NCI-H1048 (cell line): ENCODE data around the gene SLC6A1.

Source experiments
- DNase-seq: peaks from one replicate; lab custom pipeline; 2025; lab: John Stamatoyannopoulos, UW

The SLC6A1 gene

GRCh38 chr3:10970306-10970960 is 22.1 kb upstream of the SLC6A1 start:
- no peak for DNase-seq

GRCh38 chr3:10972072-10972782 is 20.3 kb upstream of the SLC6A1 start:
- DNase-seq, result no peak

DNA sequence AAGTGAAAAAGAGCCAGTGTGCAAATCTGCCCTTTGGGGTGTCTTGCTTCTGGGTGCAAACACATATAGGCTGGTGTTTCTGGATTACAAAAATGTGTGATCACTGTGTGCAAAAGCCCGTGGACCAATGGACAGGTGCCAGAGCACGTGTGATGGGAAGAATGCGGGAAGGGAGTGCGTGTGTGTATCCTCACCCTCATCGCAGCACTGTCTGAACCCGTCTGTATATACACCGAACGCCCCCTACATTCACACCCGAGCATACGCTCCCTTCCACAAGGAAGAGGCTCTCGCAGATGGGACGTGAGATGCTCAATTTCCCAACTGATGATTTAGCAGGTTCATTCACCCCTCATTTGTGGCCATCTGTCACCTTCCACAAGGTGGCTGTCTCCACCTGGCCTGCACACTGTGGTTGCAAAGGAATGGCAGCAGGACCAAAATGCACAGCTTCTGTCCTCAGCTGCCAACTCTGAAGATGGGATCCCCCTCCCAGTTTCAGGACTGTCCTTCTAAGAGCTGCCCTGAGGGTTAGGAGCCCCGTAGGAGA is 19.4 kb upstream of the SLC6A1 start:
- no peak for DNase-seq

DNA sequence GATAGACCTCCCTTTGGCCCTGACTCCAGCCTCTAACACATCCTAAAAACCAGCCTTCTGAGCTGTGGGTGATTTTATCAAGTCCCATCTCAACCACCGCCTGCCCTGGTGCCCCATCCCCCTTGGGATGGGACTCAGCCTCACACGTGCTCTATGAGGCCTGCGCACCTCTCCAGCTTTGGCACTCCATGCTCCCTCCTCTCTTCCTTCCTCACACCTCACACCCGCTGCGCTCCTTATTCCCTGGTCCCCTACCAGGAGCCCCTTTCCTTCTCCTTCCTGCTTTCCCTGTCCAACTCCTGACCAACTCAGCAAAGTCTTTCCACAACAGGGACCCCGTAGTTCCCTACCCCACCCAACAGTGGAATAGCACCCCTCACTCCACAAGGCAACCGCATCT is 18.4 kb upstream of the SLC6A1 start:
- no peak for DNase-seq

- no peak for DNase-seq
Measured at GRCh38 chr3:10974746-10975375, 17.7 kb upstream of the SLC6A1 start.

DNA sequence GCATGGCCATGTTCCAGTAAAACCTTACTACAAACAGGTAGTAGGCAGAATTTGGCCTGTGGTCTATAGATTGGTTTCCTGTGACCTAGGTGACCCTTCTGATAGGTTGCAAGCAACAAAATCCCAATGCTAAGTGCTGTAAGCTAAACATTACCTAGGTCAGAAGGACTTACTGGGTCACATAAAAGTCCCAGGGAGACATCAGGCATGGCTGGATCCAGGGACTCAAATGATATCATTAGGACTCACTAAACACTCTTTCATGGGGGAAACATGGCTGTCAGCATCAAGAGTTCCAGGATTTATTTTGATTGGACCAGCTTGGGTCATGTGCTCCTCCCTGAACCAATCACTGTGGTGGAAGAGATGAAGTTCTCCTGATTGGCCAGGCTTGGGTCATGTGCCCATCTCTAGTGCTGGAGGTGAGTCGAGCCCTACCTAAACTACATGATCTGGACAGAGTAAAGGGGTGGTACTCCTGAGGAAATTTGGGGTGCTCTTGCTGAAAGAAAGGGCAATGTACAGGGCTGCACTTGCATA is 16.8 kb upstream of the SLC6A1 start:
- DNase-seq, result no peak

DNA sequence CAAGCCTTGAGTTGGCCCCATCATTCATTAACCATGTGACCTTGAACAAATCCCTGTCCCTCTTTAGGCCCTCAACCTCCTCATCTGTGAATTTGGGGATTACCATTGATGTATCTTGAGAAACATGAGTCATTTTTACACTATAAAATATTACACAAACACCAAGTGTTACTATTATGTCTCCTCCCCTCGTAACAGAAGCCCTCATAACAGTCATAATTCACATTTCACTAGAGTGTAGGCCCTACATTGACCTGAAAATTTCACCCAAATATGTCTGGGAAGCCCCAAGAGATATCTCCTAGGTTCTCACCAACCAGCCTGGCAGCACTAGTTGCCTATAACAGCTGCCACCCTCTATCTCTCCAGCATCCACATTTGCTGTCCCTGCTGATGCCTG is 15.8 kb upstream of the SLC6A1 start:
- no peak for DNase-seq

DNA sequence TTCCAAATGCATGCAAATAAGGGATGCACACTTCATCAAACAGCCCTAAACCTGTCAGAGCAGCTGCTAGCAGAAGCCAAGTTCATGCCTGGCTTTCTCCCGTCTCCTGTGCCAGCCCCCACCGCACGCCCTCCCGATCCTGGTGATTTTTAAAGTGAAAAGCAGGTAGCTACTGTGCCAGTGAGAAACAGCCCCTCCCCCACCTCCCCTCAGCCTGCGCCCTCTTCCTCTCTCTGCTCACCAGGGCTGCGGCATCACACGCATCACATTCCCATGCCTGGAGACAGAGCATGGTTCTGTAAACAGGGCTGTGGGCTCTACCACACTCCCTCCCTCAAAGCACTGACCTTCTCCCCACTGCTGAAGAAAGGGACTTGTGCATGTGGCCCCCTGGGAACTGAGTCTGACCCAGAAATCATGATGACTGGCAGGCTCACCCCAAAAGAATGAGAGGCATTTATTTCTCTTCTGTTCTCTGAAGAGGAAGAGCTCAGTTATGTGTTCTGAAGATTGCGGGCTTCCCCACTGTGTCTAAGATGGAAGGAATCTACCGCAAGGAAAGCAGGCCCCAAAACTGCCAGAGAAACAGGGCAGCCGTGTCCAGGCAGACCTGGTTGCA is 14.5 kb upstream of the SLC6A1 start:
- no peak for DNase-seq

GRCh38 chr3:10978956-10979355 is 13.6 kb upstream of the SLC6A1 start:
- DNase-seq, result no peak

GRCh38 chr3:10980312-10980711 is 12.2 kb upstream of the SLC6A1 start:
- DNase-seq, result no peak

DNA sequence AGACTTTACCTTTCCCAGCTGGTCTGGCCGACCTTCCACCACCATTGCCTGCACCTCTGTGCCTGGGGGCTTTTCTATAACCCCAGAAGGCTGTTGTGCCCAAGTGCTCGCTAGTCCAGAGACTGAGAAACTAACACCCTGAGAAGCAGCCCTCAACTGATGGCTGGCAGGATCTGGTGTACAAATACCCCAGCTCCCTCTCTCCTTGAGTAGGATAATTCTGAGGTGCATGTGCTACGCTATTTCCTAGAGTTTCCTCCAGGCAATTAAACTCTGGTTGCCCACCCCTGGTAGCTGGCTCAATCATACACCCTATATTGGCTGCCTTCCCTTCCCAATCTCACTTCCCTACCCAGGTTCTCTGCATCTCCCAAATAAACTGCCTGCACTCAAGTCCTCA is 11.5 kb upstream of the SLC6A1 start:
- DNase-seq, result no peak

DNA sequence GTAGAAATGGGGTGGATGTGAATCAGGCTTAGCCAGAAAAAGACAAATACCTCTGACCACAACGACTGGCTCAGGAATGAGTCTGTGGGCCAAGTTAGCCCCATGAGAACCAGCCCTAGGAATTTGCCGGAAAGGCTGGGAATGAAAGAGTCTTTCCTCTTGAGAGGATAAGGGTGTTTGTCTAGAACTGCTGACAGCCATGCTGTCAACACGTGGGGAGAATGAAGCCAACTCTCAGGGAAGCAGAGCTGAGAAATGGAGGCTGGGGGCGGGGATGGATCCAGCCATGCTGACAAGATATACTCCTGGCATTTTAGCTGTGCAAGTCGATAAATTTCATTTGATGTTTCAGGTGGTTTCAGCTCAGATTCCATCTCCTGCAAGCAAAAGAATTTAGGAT is 10.6 kb upstream of the SLC6A1 start:
- no peak for DNase-seq

DNA sequence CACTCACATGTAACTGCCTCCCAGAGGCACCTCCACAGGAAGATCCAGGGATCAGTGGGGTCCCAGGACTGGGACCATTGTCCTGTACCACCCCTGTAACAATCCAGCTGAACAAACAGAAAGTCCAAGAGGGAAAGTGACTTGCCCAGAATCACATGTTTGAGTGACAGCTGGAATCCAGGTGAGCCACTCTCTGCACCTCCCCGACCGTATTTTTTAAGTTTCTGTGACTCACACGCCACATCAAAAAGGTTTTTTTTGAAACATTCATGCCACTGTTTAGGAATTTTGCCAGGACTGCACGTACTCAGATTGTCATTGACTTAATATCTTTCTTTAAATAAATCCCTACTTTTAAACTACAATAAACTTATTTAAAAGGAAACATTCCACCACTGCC is 9.8 kb upstream of the SLC6A1 start:
- DNase-seq, result no peak

DNA sequence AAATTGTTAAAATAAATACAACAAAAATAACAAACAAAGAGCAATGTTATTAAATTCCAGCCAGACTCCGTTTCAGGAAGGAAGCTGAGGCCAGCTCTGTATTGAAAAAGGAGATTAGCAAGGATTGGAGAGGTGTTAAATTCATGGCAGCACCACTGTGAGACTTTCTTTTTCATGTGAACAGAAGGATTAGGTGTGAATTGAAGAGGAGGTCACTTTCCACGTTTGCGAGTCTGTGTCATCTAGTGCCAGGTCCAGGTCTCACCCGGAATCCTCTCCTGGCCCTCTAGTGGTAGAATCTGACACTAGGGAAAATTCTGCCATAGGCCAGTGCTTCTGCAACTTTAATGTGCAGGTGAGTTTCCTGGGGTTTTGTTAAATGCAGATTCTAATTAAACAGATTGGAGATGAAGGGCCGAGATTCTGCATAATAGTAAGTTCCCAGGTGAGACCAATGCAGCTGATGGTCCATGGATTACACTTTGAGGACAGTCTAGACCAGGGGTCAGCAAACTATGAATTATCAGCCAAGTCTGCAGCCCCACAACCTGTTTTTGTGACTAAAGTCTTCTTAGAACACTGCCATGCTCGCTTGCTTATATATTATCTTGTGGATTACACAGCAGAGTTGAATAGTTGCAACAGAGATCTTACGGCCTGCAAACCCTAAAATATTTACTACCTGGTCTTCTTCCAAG is 9.2 kb upstream of the SLC6A1 start:
- no peak for DNase-seq

DNA sequence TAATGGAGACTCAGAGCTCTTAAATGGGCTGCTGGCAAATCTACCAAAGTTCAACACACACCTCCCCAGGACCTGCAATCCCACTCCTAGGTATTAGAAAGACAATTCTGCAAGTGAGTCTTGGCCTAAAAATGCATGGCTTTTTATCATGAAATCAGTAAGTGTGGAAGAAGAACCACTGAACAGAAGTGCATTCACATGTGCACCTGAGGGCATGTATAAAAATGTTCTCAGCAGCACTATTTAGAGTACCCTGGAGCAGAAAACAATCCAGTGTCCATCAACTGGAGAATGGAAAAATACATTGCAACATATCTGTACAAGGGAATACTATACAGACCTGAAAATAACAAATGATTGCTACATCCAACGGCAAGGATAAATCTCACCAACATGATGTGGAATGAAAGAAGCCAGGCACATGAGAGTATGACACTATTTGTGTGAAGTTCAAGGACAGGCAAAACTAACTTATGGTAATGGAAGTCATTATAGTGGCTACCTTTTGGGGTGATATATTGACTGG is 8.1 kb upstream of the SLC6A1 start:
- no peak for DNase-seq

GRCh38 chr3:10985181-10985580 is 7.4 kb upstream of the SLC6A1 start:
- DNase-seq, result no peak

DNA sequence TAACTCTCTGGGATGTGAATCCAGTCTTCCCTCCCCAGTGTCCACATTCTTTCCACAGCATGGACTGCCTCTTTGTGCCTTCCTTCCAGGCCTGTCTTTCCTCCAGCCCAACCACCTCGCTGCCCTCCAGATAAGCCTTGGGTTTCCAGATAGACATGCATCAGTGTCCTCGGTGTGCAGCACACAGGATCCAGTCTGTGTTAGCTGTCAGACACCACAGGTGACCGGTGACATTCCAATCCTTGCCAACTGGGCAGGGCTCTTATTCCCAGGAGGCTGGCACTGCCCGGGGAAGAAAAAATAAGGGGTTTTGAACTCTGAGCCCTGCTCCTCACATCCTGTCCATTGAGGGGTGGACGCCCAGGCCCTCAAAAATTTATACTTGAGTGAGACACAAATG is 6.0 kb upstream of the SLC6A1 start:
- DNase-seq, result no peak

DNA sequence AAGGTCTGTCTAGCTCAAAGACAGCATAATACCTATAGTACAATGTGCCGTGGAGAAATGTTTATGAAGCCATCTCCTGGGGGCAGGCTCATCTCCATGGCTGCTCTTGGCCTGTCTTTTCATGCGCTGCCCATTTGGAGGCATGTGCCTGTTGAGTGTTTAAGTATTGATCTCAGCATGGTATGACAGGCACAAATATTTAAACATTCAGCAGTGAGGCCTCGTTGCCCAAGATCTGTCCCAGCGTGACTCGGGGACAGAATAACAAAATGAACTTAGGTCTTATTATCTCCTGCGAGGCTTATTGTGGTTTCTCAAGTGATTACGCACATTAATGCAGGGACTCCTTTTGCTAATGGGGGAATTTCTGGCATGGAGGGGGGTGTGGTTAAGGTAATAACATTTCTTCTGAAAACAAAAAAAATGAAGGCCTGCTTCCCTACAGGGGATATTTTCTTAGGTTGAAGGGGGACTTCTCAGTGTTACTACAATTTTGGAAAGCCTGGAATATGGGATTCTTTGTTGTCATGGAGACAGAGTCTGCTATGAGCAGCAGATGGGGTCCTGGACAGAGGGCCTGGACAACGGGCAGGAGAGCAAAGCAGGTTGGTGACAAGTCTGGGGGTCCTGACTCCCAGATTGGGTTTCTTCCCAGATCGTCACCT is 4.4 kb upstream of the SLC6A1 start:
- DNase-seq, result no peak

- DNase-seq, result no peak
Measured at GRCh38 chr3:10988991-10989484, 3.5 kb upstream of the SLC6A1 start.

GRCh38 chr3:10992943-10993728 is 588 bp downstream of the SLC6A1 start:
- no peak for DNase-seq
